ENCODE data around the gene FRAT1.

DNA sequence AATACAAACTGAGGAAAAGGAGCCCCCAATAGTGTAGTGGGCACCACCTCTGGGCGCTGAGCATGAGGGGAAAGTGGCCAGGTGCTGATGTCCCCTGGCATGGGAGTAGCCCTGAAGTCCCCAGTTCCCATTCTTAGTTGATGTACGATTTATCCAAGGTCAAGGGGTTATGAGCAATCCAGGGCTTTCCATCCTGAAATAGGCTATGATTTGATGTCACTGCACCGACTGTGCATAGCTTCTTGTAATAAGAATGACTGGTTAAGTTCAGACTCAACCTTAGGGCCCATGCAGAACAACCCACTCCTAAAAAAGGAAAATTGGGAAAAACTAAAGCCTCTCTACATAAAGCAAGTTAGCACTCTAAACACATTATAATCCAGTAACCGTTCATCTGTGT, 4.4 kb downstream of the FRAT1 start:
- no peak for TF ChIP-seq POLR2A (IDR thresholded peaks at IDR 0.05)
- TF ChIP-seq, protein P1, sequence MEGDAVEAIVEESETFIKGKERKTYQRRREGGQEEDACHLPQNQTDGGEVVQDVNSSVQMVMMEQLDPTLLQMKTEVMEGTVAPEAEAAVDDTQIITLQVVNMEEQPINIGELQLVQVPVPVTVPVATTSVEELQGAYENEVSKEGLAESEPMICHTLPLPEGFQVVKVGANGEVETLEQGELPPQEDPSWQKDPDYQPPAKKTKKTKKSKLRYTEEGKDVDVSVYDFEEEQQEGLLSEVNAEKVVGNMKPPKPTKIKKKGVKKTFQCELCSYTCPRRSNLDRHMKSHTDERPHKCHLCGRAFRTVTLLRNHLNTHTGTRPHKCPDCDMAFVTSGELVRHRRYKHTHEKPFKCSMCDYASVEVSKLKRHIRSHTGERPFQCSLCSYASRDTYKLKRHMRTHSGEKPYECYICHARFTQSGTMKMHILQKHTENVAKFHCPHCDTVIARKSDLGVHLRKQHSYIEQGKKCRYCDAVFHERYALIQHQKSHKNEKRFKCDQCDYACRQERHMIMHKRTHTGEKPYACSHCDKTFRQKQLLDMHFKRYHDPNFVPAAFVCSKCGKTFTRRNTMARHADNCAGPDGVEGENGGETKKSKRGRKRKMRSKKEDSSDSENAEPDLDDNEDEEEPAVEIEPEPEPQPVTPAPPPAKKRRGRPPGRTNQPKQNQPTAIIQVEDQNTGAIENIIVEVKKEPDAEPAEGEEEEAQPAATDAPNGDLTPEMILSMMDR (IDR thresholded peaks at IDR 0.05), result no peak
